Stimulated activated CD4-positive, alpha-beta T cell treated with anti-CD3 and anti-CD28 coated beads, Interleukin-1b, Interleukin-23, amount 100 ng/mL, for 1 hour (primary cell): Measurements from ENCODE around the gene PTRH2.
"Not testable (repeated sequence)": the region's sequence is repeated elsewhere in the genome, so short reads cannot be mapped to it uniquely, and the experiment has no call there.

Source experiments
- DNase-seq, 2 donors: peaks; one replicate each; pipeline ENCODE4 v3.0.0-alpha.2; 2020; ENCODE audit warnings: low read depth in 2 of 2

PTRH2 gene

GRCh38 chr17:59669411-59669810 is 37.8 kb downstream of the PTRH2 start:
- DNase-seq: no peak

- no peak for DNase-seq
Observed at GRCh38 chr17:59668816-59669215, 38.4 kb downstream of the PTRH2 start.

GRCh38 chr17:59666235-59666634 is 41.0 kb downstream of the PTRH2 start:
- DNase-seq: no peak

DNA sequence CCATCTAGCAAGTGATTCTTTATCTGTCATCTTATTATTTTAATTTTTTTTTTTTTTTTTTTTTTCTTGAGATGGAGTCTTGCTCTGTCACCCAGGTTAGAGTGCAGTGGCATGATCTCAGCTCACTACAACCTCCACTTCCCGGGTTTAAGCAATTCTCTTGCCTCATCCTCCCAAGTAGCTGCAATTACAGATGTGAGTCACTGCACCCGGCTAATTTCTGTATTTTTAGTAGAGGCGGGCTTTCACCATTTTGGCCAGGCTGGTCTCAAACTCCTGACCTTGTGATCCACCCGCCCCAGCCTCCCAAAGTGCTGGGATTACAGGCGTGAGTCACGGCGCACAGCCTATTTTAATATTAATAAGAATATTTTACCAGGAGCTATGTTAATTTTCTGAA is 50.6 kb downstream of the PTRH2 start:
- DNase-seq: not testable (repeated sequence)

DNA sequence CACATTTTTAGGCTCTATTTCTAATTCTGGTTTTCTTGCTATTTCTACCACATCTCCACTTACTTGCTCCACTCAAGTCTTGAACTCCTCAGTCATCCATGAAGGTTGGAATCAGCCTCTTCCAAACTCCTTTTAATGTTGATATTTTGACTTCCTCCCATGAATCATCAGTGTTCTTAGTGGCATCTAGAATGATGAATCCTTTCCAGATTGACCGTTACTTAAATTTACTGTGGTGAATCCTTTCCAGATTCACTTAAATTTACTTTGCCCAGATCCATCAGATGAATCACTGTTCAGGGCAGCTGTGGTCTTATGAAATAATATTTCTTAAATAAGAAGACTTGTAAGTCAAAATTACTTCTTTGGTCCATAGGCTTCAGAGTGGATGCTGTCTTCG is 55.1 kb downstream of the PTRH2 start:
- DNase-seq: no peak

GRCh38 chr17:59651346-59651745 is 55.9 kb downstream of the PTRH2 start:
- DNase-seq: no peak

GRCh38 chr17:59650642-59651041 is 56.6 kb downstream of the PTRH2 start:
- no peak for DNase-seq

- DNase-seq: no peak
Observed at GRCh38 chr17:59649886-59650285, 57.3 kb downstream of the PTRH2 start.
